Activated naive CD4-positive, alpha-beta T cell treated with anti-CD3 and anti-CD28 coated beads, Interleukin-2, amount 10 ng/mL, durations not matched to agents 7 days and 5 days (primary cell): Measurements from ENCODE around the gene DNAJC7.
A peak's percentile ranks its signal among the peaks of the same experiment; 100 is the strongest.
"Not testable (repeated sequence)": the region's sequence is repeated elsewhere in the genome, so short reads cannot be mapped to it uniquely, and the experiment has no call there.

Experiments used
- CTCF ChIA-PET: fragments of 350-600 bp; sonication (Branson Sonifier 250); formaldehyde crosslinking; loops from one replicate; lab custom pipeline; 2021; ENCODE audit warnings: antibody characterized with exemption; lab: Charles Lee
- DNase-seq: peaks from one replicate; pipeline ENCODE4 v3.0.0-alpha.2; 2020
- H3K27ac Mint-ChIP-seq: one replicate; pipeline ENCODE4 v1.8.0; 2021; ENCODE audit warnings: mild to moderate bottlenecking, moderate library complexity, mixed read lengths
- H3K27me3 Mint-ChIP-seq: one replicate; pipeline ENCODE4 v1.8.0; 2021; ENCODE audit warnings: mild to moderate bottlenecking, mixed read lengths
- H3K36me3 Mint-ChIP-seq: one replicate; pipeline ENCODE4 v1.8.0; 2021; ENCODE audit warnings: mixed read lengths
- H3K4me1 Mint-ChIP-seq: one replicate; pipeline ENCODE4 v1.8.0; 2021; ENCODE audit warnings: mixed read lengths
- H3K4me3 Mint-ChIP-seq: one replicate; pipeline ENCODE4 v1.8.0; 2021; ENCODE audit warnings: mild to moderate bottlenecking, moderate library complexity, mixed read lengths
- H3K9me3 Mint-ChIP-seq: one replicate; pipeline ENCODE4 v1.8.0; 2021; ENCODE audit warnings: mixed read lengths

The DNAJC7 gene

DNA sequence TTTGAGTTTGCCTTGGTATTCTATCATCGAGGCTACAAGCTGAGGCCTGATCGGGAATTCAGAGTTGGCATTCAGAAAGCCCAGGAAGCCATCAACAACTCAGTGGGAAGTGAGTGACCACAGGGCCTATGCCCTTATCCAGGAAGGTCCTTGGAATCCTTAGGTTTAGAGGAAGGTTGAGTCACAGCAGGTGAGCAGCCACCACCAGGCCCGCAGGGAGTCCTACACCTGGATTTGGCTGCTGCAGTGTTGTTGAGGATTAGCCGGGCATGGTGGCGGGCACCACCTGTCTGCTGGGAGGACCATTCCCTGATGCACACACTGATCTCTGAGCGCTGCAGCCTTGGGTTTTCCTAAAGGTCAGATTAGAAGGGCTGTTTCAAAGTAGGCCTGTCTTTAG is 81.6 kb downstream of the DNAJC7 start:
- no peaks in the 10 kb centered on the region for H3K36me3 Mint-ChIP-seq
- CTCF ChIA-PET: interaction anchor here (1.1 to 3.5 kb wide), 2 partner anchors 11 to 27 kb away, joined by 3 to 12 read pairs; no protein-coding TSS in a partner anchor
- H3K4me3 Mint-ChIP-seq: no peak overlapping the region
- DNase-seq: no peak
- H3K9me3 Mint-ChIP-seq: no peaks in the 10 kb centered on the region
- H3K4me1 Mint-ChIP-seq: peaks cover 34% of the 10 kb centered on the region
- H3K27ac Mint-ChIP-seq: no peak overlapping the region
- peaks cover 17% of the 10 kb centered on the region for H3K27me3 Mint-ChIP-seq

DNA sequence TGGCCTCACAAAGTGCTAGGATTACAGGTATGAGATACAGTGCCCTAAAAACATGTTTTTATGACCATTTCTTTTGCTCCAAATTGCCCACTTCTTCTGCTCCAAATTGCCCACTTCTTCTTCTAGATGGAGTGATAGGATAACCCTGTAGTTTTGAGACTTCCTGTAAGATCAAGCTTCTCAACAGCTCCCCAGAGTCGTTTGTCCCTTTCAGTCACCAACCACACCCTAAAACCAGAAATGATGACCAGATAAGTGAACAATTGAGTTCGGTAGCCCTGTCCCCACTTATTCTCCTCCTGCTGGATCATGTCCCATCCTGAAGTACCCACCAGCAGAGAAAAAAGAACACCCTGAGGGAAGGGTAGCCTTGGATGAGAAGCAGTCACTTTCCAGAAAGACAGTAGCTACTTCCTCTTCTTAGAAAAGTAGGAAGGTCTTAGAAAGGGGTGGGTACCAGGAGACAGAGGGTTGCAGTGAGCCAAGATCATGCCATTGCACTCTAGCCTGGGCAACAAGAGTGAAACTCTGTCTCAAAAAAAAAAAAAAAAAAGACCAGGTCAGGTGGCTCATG is 84.3 kb downstream of the DNAJC7 start:
- Mint-ChIP-seq H3K36me3 (peaks cover 6% of the 10 kb centered on the region), H3K4me1 (peaks cover 52% of the 10 kb centered on the region), H3K9me3 (no peaks in the 10 kb centered on the region), H3K27ac (peak overlapping the region; percentile 89), H3K4me3 (peak overlapping the region; percentile 46), H3K27me3 (no peaks in the 10 kb centered on the region)
- DNase-seq: no peak
- CTCF ChIA-PET: interaction anchor here (1.0 to 3.5 kb wide), 2 partner anchors 30 to 178 kb away, joined by 3 to 12 read pairs; no protein-coding TSS in a partner anchor

DNA sequence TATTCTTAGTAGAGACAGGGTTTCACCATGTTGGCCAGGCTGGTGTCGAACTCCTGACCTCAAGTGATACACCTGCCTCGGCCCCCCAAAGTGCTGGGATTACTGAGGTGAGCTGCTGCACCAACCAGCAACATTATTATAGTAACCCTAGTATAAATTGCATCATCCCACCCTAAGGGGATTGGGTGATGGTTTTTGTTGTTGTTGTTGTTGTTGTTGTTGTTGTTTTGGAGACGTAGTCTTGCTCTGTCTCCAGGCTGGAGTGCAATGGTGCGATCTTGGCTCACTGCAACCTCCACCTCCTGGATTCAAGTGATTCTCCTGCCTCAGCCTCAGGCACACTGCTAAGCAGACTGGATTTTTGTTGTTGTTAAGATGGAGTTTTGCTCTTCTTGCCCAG is 85.5 kb downstream of the DNAJC7 start:
- H3K36me3 Mint-ChIP-seq, DNase-seq, H3K4me3 Mint-ChIP-seq, CTCF ChIA-PET, H3K27me3 Mint-ChIP-seq, H3K9me3 Mint-ChIP-seq: not testable (repeated sequence)
- Mint-ChIP-seq H3K4me1 (peaks cover 54% of the 10 kb centered on the region), H3K27ac (peak overlapping the region; percentile 58)

DNA sequence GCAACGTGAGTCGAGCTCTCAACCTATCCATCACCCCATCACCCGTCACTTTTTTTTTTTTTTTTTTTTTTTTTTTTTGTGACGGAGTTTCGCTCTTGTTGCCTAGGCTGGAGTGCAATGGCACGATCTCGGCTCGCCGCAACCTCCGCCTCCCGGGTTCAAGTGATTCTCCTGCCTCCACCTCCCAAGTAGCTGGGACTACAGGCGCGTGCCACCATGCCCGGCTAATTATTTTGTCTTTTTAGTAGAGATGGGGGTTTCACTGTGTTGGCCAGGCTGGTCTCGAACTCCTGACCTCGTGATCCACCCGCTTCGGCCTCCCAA is 86.4 kb downstream of the DNAJC7 start:
- DNase-seq, H3K27me3 Mint-ChIP-seq, H3K9me3 Mint-ChIP-seq, H3K36me3 Mint-ChIP-seq: not testable (repeated sequence)
- CTCF ChIA-PET: interaction anchor here (1.0 to 1.5 kb wide), 6 partner anchors 9 to 87 kb away, joined by 3 to 4 read pairs (median 4); partner anchors contain the start of genes ACLY, CNP and DNAJC7
- peak overlapping the region; percentile 87 for H3K4me3 Mint-ChIP-seq
- peaks cover 60% of the 10 kb centered on the region for H3K4me1 Mint-ChIP-seq
- H3K27ac Mint-ChIP-seq: peak overlapping the region; percentile 92

DNA sequence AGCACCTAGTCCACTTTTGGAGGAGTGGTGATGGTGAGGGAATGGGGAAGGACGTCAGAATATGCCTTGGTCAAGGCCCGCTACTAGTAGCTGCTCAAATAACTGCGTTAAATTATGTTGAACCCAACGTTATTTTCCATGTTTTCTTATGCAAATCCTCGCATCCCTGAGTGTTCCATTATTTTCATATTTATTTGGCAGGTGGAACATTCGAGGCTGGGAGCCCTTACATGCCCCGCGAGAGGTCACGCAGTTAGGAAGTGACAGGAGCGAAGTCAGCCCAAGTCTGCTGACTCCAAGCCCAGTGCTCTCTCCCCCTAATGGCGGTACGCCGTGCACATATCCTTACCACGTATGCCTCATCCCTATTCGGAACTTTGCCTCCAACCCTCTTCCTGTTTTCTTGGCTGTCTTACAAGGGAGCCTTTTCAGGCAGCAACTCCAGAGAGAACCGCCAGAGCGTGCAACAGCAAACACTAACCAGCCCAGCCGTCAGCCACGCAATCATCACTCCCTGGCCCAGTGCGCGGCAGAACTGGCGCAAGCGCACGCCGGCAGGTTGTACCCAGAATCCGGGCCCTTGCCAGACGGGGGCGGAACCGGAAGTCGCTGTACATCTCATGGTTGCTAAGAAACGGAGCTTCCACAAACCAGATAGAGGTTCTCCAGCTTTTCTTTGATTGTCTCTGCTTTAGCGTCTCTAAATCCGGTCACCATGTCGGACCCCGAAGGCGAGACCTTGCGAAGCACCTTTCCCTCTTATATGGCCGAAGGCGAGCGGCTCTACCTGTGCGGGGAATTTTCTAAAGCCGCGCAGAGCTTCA is 87.0 kb downstream of the DNAJC7 start, which contains the start of gene ODAD4:
Gene ODAD4 (plus strand): TSS at position 609 of the 824 bp plus-strand sequence. CDS start 107 bp downstream, at position 716.
- CTCF ChIA-PET: interaction anchor here (1.0 to 1.5 kb wide), 6 partner anchors 9 to 88 kb away, joined by 3 to 4 read pairs (median 4); partner anchors contain the start of genes ACLY, CNP and DNAJC7
- Mint-ChIP-seq H3K27ac (peak within 1 kb of the TSS; percentile 92), H3K36me3 (peaks cover 9% of the 10 kb centered on the region), H3K9me3 (no peaks in the 10 kb centered on the region), H3K4me1 (peaks cover 63% of the 10 kb centered on the region), H3K27me3 (no peaks in the 10 kb centered on the region), H3K4me3 (peak within 1 kb of the TSS; percentile 87)
- peak; percentile 98 for DNase-seq

DNA sequence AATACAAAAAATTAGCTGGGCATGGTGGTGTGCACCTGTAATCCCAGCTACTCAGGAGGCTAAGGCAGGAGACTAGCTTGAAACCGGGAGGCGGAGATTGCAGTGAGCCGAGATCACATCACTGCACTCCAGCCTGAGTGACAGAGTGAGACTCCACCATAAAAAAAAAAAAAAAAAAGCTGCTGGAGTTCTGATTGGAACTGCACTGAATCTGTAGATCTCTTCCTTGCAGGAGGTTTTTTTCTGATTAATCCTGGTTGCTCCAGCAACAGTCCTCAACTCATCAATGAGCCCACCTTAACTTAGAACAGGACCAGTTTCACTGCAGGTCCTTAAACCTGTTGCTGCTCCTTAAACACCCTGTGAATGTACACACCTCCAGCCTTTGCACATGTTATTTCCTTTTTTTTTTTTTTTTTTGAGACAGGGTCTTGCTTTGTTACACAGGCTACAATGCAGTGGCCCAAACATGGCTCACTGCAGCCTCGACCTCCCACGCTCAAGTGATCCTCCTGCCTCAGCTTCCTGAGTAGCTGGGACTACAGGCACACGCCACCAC is 88.5 kb downstream of the DNAJC7 start:
- H3K36me3 Mint-ChIP-seq: peaks cover 10% of the 10 kb centered on the region
- DNase-seq: no peak
- H3K27ac Mint-ChIP-seq: peak overlapping the region; percentile 92
- H3K27me3 Mint-ChIP-seq: no peaks in the 10 kb centered on the region
- peak overlapping the region; percentile 87 for H3K4me3 Mint-ChIP-seq
- CTCF ChIA-PET: interaction anchor here (0.9 to 2.0 kb wide), 3 partner anchors 29 to 34 kb away, joined by 3 to 6 read pairs (median 4); no protein-coding TSS in a partner anchor
- no peaks in the 10 kb centered on the region for H3K9me3 Mint-ChIP-seq
- peaks cover 58% of the 10 kb centered on the region for H3K4me1 Mint-ChIP-seq
